ENCODE results near the gene KLHDC8B.
A peak's percentile ranks its signal among the peaks of the same experiment; 100 is the strongest.
"Not testable (repeated sequence)": the region's sequence is repeated elsewhere in the genome, so short reads cannot be mapped to it uniquely, and the experiment has no call there.

KLHDC8B gene

DNA sequence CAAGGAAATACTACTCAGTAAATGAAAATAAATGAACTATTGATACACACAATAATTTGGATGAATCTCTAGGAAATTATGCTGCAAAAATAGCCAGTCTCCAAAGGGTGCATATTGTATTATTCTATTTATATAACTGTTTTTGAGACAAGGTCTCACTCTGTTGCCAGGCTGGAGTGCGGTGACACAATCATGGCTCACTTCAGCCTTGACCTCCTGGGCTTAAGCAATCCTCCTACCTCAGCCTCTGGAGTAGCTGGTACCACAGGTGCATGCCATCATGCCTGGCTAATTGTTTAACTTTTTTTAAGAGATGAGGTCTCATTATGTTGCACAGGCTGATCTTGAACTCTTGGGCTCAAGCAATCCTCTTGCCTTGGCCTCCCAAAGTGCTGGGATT lies 12.5 kb downstream of the KLHDC8B start:
- no peak for DNase-seq (ENCODE audit: low read depth)

DNA sequence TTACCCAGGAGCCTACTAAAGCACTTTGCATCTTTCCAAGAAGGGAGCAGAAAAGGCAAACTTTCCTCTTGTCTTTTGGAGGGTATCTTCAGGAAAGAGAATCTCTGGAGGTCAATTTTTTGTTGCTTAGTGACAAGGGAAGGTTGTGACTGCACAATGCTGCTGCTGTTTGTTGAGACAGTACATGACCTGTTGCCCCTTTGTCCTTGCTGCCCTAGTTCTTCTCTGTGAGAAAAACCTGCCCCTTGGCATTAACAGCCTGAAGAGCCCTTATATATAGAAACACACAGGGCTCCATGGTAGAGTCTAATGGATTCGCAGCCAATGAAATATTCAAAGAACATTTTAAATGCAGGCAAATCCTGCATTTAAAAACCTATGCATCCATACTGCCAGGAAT lies 20.3 kb downstream of the KLHDC8B start:
- no peak for DNase-seq (ENCODE audit: low read depth)

- DNase-seq (ENCODE audit: low read depth) = no peak
Observed at GRCh38 chr3:49198161-49198560, 26.8 kb downstream of the KLHDC8B start.

DNA sequence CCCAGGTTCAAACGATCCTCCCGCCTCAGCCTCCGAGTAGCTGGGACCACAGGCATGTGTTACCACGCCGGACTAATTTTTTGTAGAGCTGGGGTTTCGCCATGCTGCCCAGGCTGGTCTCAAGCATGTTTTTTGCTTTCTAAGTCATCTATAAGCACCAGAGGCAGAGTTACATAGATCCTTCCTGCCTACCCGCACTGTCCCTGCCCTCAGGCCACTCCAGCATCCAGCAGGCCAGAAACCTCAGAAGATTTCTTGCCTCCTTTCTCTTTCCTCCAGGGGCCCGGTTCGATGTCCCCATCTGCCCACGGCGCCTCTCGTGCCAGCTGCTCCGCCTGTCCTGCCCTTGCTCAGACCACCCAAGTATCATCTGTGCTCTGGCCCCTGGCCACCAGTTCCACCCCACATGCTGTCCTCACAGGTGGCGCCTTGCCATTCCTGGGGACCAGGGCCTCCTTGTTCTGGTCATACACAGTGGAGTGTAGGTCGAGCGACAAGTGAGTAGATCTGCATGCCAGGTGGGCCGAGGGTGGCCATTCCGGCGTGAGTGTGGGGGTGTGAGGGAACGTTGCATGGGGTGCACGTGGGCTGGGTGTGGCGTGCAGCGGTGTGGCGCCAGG lies 27.3 kb downstream of the KLHDC8B start:
- no peak for DNase-seq (ENCODE audit: low read depth)

DNA sequence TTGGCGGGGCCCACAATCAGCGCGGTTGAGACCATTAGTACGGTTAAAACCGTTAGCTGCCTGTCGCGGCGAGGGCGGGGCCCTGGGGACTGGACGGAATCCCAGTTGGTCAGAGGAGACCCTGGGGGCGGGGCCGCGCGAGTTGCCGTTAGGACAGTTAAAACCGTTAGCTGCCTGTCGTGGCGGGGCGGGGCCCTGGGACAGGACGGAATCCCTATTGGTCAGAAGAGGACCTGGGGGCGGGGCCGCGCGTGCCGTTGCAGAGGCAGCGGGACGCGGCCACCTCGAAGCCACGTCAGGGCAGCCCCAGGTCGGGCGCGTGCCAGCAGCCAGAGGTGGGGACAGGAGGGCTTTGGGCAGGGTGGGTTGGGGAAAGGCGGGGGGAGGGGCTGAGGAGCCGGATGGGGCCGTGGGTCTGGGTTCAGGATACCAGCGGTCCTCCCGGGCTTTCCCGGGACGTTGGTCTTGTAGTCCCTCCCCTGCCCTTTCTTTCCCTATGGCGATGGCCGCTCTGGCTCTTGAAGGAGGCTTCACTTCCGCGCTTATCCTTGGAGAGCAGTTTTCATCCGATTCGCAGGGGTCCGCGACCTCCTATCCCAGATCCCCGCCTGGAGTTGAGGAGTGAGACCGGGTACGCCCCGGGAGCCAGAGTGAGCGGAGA lies 28.0 kb downstream of the KLHDC8B start:
- peak; percentile 85 for DNase-seq (ENCODE audit: low read depth)

GRCh38 chr3:49199900-49200281 lies 28.5 kb downstream of the KLHDC8B start:
- no peak for DNase-seq (ENCODE audit: low read depth)

DNA sequence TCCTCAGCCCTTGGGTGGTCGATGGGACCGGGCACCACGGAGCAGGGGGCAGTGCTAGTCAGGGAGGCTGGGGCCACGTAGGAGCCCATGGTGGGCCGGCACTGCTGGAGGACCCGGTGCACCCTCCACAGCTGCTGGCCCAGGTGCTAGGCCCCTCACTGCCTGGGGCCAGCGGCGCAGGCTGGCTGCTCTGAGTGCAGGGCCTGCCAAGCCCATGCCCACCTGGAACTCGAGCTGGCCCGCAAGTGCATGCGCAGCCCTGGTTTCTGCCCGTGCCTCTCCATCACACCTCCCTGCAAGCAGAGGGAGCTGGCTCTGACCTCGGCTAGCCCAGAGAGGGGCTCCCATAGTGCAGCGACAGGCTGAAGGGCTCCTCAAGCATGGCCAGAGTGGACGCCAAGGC lies 42.1 kb downstream of the KLHDC8B start:
- DNase-seq (ENCODE audit: low read depth) = no peak

DNA sequence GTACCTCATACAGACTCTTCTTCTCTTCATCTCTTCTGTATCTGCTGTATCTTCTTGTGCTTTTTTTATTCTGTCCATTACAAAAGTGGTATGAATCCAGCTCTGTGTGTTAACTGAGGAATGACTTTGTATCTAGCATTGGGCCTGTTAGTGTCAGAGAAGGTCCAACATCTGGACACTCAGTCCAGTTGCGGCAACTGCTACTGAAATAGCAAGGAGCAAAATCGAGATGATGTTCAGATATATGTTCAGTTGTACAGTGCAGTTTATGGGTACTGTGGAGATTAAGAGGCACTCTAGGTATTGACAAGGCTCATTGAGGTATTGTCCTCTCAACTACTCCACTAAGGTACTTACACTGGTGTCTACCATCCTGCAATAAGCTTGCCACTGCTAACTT lies 42.6 kb downstream of the KLHDC8B start:
- no peak for DNase-seq (ENCODE audit: low read depth)

DNA sequence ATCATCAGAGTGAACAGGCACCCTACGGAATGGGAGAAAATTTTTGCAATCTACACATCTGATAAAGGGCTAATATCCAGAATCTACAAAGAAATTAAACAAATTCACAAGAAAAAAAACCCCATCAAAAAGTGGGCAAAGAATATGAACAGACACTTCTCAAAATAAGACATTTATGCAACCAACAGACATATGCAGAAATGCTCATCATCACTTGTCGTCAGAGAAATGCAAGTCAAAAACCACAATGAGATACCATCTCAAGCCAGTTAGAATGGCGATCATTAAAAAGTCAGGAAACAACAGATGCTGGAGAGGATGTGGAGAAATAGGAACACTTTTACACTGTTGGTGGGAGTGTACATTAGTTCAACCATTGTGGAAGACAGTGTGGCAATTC lies 45.3 kb downstream of the KLHDC8B start:
- DNase-seq (ENCODE audit: low read depth) = not testable (repeated sequence)

GRCh38 chr3:49217108-49217507 lies 45.7 kb downstream of the KLHDC8B start:
- DNase-seq (ENCODE audit: low read depth) = not testable (repeated sequence)

GRCh38 chr3:49217688-49218470 lies 46.5 kb downstream of the KLHDC8B start:
- no peak for DNase-seq (ENCODE audit: low read depth)

GRCh38 chr3:49218471-49218989 lies 47.1 kb downstream of the KLHDC8B start:
- DNase-seq (ENCODE audit: low read depth) = peak; percentile 76

GRCh38 chr3:49219132-49219531 lies 47.7 kb downstream of the KLHDC8B start:
- no peak for DNase-seq (ENCODE audit: low read depth)

DNA sequence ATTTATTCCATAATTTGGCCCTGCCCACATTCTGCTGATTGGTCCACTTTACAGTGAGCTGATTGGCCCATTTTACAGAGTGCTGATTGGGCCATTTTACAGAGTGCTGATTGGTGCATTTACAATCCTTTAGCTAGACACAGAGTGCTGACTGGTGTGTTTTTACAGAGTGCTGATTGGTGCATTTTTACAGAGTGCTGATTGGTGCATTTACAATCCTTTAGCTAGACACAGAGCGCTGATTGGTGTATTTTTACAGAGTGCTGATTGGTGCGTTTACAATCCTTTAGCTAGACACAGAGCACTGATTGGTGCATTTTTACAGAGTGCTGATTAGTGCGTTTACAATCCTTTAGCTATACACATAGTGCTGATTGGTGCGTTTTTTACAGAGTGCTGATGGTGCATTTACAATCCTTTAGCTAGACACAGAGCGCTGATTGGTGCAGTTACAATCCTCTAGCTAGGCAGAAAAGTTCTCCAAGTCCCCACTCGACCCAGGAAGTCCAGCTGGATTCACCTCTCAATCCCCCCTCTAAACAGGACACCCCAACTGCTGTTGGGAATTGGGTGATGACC lies 49.7 kb downstream of the KLHDC8B start:
- DNase-seq (ENCODE audit: low read depth) = not testable (repeated sequence)

- no peak for DNase-seq (ENCODE audit: low read depth)
Observed at GRCh38 chr3:49222002-49222401, 50.6 kb downstream of the KLHDC8B start.

All from fibroblast of gingiva (primary cell).